GM23248 (cell line): Measurements from ENCODE around the gene APLF. TPM values are rescaled to one million over a fixed set of nuclear protein-coding genes. Genes with fewer than 3 reads are reported as not detected.

ENCODE experiments used
- DNase-seq: peaks from one replicate; pipeline ENCODE4 v3.0.0-alpha.2; 2015
- H2AFZ ChIP-seq: fragments of 200-600 bp; sonication (generic); 2 replicates; pipeline ENCODE4 v1.6.1; 2016; ENCODE audit warnings: antibody characterized with exemption
- H3F3A ChIP-seq: fragments of 200-600 bp; sonication (generic); 2 replicates; pipeline ENCODE4 v1.6.1; 2016; ENCODE audit warnings: mild to moderate bottlenecking, antibody characterized with exemption, mixed run types; ENCODE audit not compliant: insufficient read depth
- H3K27ac ChIP-seq: fragments of 200-600 bp; sonication (generic); 2 replicates; pipeline ENCODE4 v1.5.1; 2016; ENCODE audit warnings: mild to moderate bottlenecking
- H3K27me3 ChIP-seq: fragments of 200-600 bp; sonication (generic); replicated peaks from 2 replicates; pipeline ENCODE4 v1.6.1; 2016; ENCODE audit warnings: mild to moderate bottlenecking; ENCODE audit not compliant: insufficient read depth
- H3K36me3 ChIP-seq: fragments of 200-600 bp; sonication (generic); 2 replicates; pipeline ENCODE4 v1.6.1; 2016; ENCODE audit warnings: low read depth, mild to moderate bottlenecking
- H3K4me1 ChIP-seq: fragments of 200-600 bp; sonication (generic); 2 replicates; pipeline ENCODE4 v1.6.1; 2016; ENCODE audit warnings: mild to moderate bottlenecking; ENCODE audit not compliant: insufficient read depth
- H3K4me2 ChIP-seq: fragments of 200-600 bp; sonication (generic); one replicate; pipeline ENCODE4 v1.6.1; 2016; ENCODE audit warnings: mild to moderate bottlenecking; ENCODE audit not compliant: unreplicated experiment
- H3K4me3 ChIP-seq: fragments of 200-600 bp; sonication (generic); 2 replicates; pipeline ENCODE4 v1.5.1; 2016; ENCODE audit warnings: mild to moderate bottlenecking
- H3K79me2 ChIP-seq: fragments of 200-600 bp; sonication (generic); 2 replicates; pipeline ENCODE4 v1.6.1; 2016; ENCODE audit warnings: mild to moderate bottlenecking; ENCODE audit not compliant: insufficient read depth
- H3K9ac ChIP-seq: fragments of 200-600 bp; sonication (generic); 2 replicates; pipeline ENCODE4 v1.6.1; 2016; ENCODE audit warnings: mild to moderate bottlenecking
- H3K9me2 ChIP-seq: fragments of 200-600 bp; sonication (generic); 2 replicates; pipeline ENCODE4 v1.6.1; 2016; ENCODE audit warnings: mixed run types, mild to moderate bottlenecking, moderate library complexity; ENCODE audit not compliant: insufficient read depth
- H3K9me3 ChIP-seq: fragments of 200-600 bp; sonication (generic); one replicate; pipeline ENCODE4 v1.6.1; 2017; ENCODE audit warnings: low read depth
- H4K20me1 ChIP-seq: fragments of 200-600 bp; sonication (generic); 2 replicates; pipeline ENCODE4 v1.6.0; 2016; ENCODE audit not compliant: insufficient read depth
- EZH2 ChIP-seq: fragments of 200-600 bp; sonication (generic); IDR thresholded peaks from 2 replicates; pipeline ENCODE4 v1.6.1; 2018; ENCODE audit warnings: antibody characterized with exemption, mild to moderate bottlenecking; ENCODE audit not compliant: insufficient read depth, poor library complexity, severe bottlenecking
- EZH2phosphoT487 ChIP-seq: fragments of 200-600 bp; sonication (generic); IDR thresholded peaks from 2 replicates; pipeline ENCODE4 v1.6.1; 2018; ENCODE audit warnings: antibody characterized with exemption, moderate library complexity, mild to moderate bottlenecking, low read depth; ENCODE audit not compliant: insufficient read depth
- WGBS, 2 experiments: methylation state at CpG; one replicate each; pipeline ENCODE4 v1.1.6; 2015 to 2017; ENCODE audit warnings: low lambda C conversion rate in 2 of 2, low coverage in 1 of 2; ENCODE audit errors: missing lambda C conversion rate in 2 of 2; 5-methylcytosine and 5-hydroxymethylcytosine counted together
- in situ Hi-C: fragments of 300-500 bp; cut with MboI; formaldehyde crosslinking; loops from 2 replicates; pipeline ENCODE4 v1.15.0; 2020
- polyA plus RNA-seq: library from polyadenylated mRNA; unstranded; fragments of >200 nt; fragmentation: Nextera tagmentation; extraction: Ambion mirVana; gene quantifications from 2 replicates; pipeline ENCODE4 v1.2.1, GENCODE V29; 2016
- total RNA-seq: library from RNA; depleted of rRNA; stranded (reverse); fragments of >200 nt; shearing (Covaris generic); gene quantifications from 2 replicates; pipeline ENCODE4 v1.2.3, GENCODE V29; 2014

The APLF gene
- total and polyA plus RNA-seq, 2 experiments from 2014 or later, result 3.6 to 4.0 TPM

DNA sequence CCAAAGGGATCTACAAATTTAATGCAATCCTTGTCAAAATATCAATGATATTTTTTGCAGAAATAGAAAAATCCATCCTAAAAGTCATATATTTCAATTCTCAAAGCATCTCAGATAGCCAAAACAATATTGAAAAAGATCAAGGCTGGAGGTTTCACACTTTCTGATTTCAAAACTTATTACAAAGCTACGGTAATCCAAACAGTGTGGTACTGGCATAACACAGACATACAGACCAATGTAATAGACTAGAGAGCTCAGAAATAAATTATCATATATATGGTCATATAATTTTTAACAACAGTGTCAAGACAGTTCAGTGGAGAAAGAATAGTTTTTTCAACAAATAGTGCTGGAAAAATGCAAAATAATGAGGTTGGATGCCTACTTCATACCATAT lies 135.7 kb downstream of the APLF start:
- Histone ChIP-seq H3K9me3 (no peaks in the 10 kb centered on the region), H3K9me2 (no peaks in the 10 kb centered on the region), H3K4me1 (no peaks in the 10 kb centered on the region), H3K27me3 (no peaks in the 10 kb centered on the region), H3K79me2 (no peaks in the 10 kb centered on the region), H3K9ac (no peak overlapping the region), H3K27ac (no peak overlapping the region), H3K4me3 (no peak overlapping the region), H3K4me2 (no peak overlapping the region), H3K36me3 (no peaks in the 10 kb centered on the region), H3F3A (no peaks in the 10 kb centered on the region), H4K20me1 (no peaks in the 10 kb centered on the region), H2AFZ (no peak overlapping the region)
- WGBS, 2 experiments, result 79% methylated on average over 1 of the region's 1 CpG
- no peak for DNase-seq
- TF ChIP-seq EZH2 (no peak), EZH2phosphoT487 (no peak)
- in situ Hi-C loops, result no loop called here

DNA sequence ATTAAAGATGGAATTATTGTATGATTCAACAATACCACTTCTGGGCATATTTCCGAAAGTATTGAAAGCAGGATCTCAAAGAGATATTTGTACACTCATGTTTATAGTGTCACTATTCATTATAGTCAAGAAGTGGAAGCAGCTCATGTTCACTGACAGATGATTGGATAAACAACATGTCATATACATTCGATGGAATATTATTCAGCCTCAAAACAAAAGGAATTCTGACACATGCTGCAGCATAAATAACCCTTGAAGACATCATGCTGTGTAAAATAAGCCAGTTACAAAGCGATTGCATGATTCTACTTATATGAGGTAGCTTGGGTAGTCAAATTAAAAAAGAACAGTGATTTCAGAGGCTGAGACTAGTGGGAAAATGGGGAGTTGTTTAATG lies 136.7 kb downstream of the APLF start:
- Histone ChIP-seq H3F3A (no peaks in the 10 kb centered on the region), H3K9me3 (no peaks in the 10 kb centered on the region), H3K4me2 (no peak overlapping the region), H3K27ac (no peak overlapping the region), H3K4me1 (no peaks in the 10 kb centered on the region), H3K9me2 (no peaks in the 10 kb centered on the region), H4K20me1 (no peaks in the 10 kb centered on the region), H3K79me2 (no peaks in the 10 kb centered on the region), H3K27me3 (no peaks in the 10 kb centered on the region), H3K9ac (no peak overlapping the region), H3K36me3 (no peaks in the 10 kb centered on the region), H3K4me3 (no peak overlapping the region), H2AFZ (no peak overlapping the region)
- DNase-seq, result no peak
- 71 to 77% methylated on average over 3 of the region's 3 CpGs for whole genome bisulfite sequencing, 2 experiments
- in situ Hi-C loops, result no loop called here
- TF ChIP-seq EZH2, result no peak
- TF ChIP-seq EZH2phosphoT487, result no peak

DNA sequence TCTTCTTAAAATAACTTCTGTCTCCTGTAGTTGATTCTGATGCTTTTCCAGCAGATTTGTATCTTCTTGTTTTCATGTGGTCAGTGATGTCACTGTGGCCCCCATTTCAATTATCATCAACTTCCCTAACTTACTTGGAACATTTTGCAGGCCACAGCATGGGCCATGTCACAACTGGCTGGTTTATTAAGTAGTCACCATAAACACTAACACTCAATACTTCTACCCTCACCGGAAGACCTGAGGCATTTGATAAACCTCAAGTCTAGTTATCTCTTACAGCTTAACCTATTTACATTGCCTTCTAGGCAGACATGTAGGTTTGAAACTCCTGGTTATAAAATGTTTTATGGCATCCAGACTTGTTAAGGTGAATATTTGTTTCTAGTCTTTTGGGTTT lies 138.6 kb downstream of the APLF start:
- TF ChIP-seq EZH2phosphoT487 (no peak), EZH2 (no peak)
- no peak for DNase-seq
- WGBS, 2 experiments, result 93 to 96% methylated on average over 1 of the region's 1 CpG

DNA sequence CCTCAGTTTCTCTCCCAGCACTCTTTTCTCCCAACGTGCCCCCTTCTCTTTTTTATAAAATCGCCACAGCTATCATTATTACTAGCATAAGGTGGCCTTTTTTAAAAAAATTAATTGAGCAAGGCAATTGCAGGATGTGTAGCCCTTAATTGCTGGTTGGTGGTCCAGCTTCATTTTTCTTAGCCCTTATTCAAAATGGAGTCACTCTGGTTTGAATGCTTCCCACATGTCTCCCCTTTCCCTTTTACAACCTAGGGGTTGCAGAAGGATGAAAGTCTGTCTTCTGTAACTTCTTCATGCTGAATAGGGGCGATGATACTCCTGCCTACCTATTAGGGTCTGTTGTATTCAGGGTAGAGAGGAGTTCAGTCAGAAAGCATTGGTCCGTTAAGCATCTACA lies 139.4 kb downstream of the APLF start:
- Histone ChIP-seq H3K79me2 (no peaks in the 10 kb centered on the region), H3K9me3 (no peaks in the 10 kb centered on the region), H3K4me1 (no peaks in the 10 kb centered on the region), H3K4me2 (no peak overlapping the region), H3F3A (no peaks in the 10 kb centered on the region), H3K27ac (no peak overlapping the region), H3K9me2 (no peaks in the 10 kb centered on the region), H3K36me3 (no peaks in the 10 kb centered on the region), H3K4me3 (no peak overlapping the region), H3K27me3 (no peaks in the 10 kb centered on the region), H3K9ac (no peak overlapping the region), H4K20me1 (no peaks in the 10 kb centered on the region), H2AFZ (no peak overlapping the region)
- in situ Hi-C loops, result no loop called here
- 48 to 51% methylated on average over 4 of the region's 4 CpGs for WGBS, 2 experiments
- DNase-seq, result no peak
- no peak for TF ChIP-seq EZH2phosphoT487
- TF ChIP-seq EZH2, result no peak

More for the DNA sequence above, 138.6 kb downstream of the APLF start:
- no peaks in the 10 kb centered on the region for H3K27me3 ChIP-seq
- in situ Hi-C loops, result no loop called here
- no peaks in the 10 kb centered on the region for H3K79me2 ChIP-seq
- H3F3A ChIP-seq, result no peaks in the 10 kb centered on the region
- no peaks in the 10 kb centered on the region for H3K36me3 ChIP-seq
- H3K27ac ChIP-seq, result no peak overlapping the region
- H3K9ac ChIP-seq, result no peak overlapping the region
- no peaks in the 10 kb centered on the region for H3K9me3 ChIP-seq
- no peaks in the 10 kb centered on the region for H3K9me2 ChIP-seq
- no peak overlapping the region for H3K4me3 ChIP-seq
- H3K4me1 ChIP-seq, result no peaks in the 10 kb centered on the region
- no peak overlapping the region for H3K4me2 ChIP-seq
- no peak overlapping the region for H2AFZ ChIP-seq
- H4K20me1 ChIP-seq, result no peaks in the 10 kb centered on the region

DNA sequence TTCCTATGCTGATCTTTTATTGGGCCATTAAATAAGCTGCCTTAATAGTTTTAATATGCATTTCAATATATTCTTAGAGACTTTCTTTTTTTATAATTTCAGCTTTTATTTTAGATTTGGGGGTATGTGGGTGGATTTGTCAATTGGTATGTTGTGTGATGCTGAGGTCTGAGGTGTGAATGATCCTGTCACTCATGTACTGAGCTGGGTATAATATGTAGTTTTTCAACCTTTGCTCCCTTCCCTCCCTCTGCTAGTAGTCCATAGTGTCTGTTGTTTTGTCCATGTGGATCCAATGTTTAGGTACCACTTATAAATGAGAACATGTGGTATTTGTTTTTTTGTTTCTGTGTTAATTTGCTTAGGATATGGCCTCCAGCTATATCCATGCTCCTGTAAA lies 140.5 kb downstream of the APLF start:
- no peak overlapping the region for H3K27ac ChIP-seq
- H3K4me3 ChIP-seq, result no peak overlapping the region
- H3K36me3 ChIP-seq, result no peaks in the 10 kb centered on the region
- no peaks in the 10 kb centered on the region for H3K27me3 ChIP-seq
- no peaks in the 10 kb centered on the region for H3F3A ChIP-seq
- TF ChIP-seq EZH2phosphoT487 (no peak), EZH2 (no peak)
- no peak overlapping the region for H3K9ac ChIP-seq
- no peaks in the 10 kb centered on the region for H3K4me1 ChIP-seq
- H3K79me2 ChIP-seq, result no peaks in the 10 kb centered on the region
- no peaks in the 10 kb centered on the region for H3K9me2 ChIP-seq
- in situ Hi-C loops, result no loop called here
- no peaks in the 10 kb centered on the region for H3K9me3 ChIP-seq
- no peaks in the 10 kb centered on the region for H4K20me1 ChIP-seq
- no peak overlapping the region for H2AFZ ChIP-seq
- no peak for DNase-seq
- no peak overlapping the region for H3K4me2 ChIP-seq
